Amygdala (tissue), 56 donors: ENCODE measurements around the gene BSCL2.
"Not testable (repeated sequence)": the region's sequence is repeated elsewhere in the genome, so short reads cannot be mapped to it uniquely, and the experiment has no call there.

Source experiments
- DNase-seq, 56 donors: peaks; one replicate each; lab custom pipeline; 2025; lab: John Stamatoyannopoulos, UW

The BSCL2 gene

GRCh38 chr11:62665599-62666258 lies 41.5 kb downstream of the BSCL2 start:
- DNase-seq: peak in 26 of 56 donors; percentile 20 to 71 (median 53)

GRCh38 chr11:62665075-62665598 lies 42.1 kb downstream of the BSCL2 start, which contains the start of the genes C11orf98 and CSKMT:
TSS of gene C11orf98 (minus strand) at chr11:62665210. CDS start at chr11:62665169, 41 bp downstream.
TSS of gene CSKMT (plus strand) at chr11:62665312. CDS start at chr11:62665880, 568 bp downstream.
- DNase-seq: peak; percentile 21 to 97 (median 92)

- DNase-seq: peak in 9 of 56 donors; percentile 40 to 72 (median 57)
Measured at GRCh38 chr11:62664405-62665074, 42.7 kb downstream of the BSCL2 start.

- DNase-seq: no peak
Measured at GRCh38 chr11:62656796-62657429, 50.3 kb downstream of the BSCL2 start.

- no peak for DNase-seq
Measured at GRCh38 chr11:62654297-62654696, 52.9 kb downstream of the BSCL2 start.

- DNase-seq: peak in 2 of 56 donors; percentile 43 to 53
Measured at GRCh38 chr11:62652161-62653006, 54.8 kb downstream of the BSCL2 start.

GRCh38 chr11:62650283-62650682 lies 56.9 kb downstream of the BSCL2 start:
- DNase-seq: not testable (repeated sequence)

- no peak for DNase-seq
Measured at GRCh38 chr11:62649486-62649885, 57.7 kb downstream of the BSCL2 start.

- DNase-seq: no peak
Measured at GRCh38 chr11:62648967-62649364, 58.3 kb downstream of the BSCL2 start.

- DNase-seq: no peak
Measured at GRCh38 chr11:62648185-62648966, 58.8 kb downstream of the BSCL2 start.

GRCh38 chr11:62647609-62648005 lies 59.6 kb downstream of the BSCL2 start:
- no peak for DNase-seq

- peak in 1 of 56 donors; percentile 55 for DNase-seq
Measured at GRCh38 chr11:62646825-62647608, 60.2 kb downstream of the BSCL2 start.

- DNase-seq: peak; percentile 62 to 99 (median 97)
Measured at GRCh38 chr11:62645946-62646824, 61.0 kb downstream of the BSCL2 start, which contains the start of gene GANAB. TSS of gene GANAB (minus strand) at chr11:62646613. CDS start at chr11:62646599, 14 bp downstream.

GRCh38 chr11:62645671-62645945 lies 61.6 kb downstream of the BSCL2 start:
- DNase-seq: no peak

GRCh38 chr11:62644220-62644619 lies 63.0 kb downstream of the BSCL2 start:
- no peak for DNase-seq
